ENCODE data around the gene TXN.
A peak's percentile ranks its signal among the peaks of the same experiment; 100 is the strongest.

TXN gene

GRCh38 chr9:110249603-110250002, 6.7 kb downstream of the TXN start:
- no peak for TF ChIP-seq CTCF (conservative IDR thresholded peaks at IDR 0.05; ENCODE audit: low read length)
- H3K4me3 ChIP-seq (ENCODE audit: low read length) = no peak overlapping the region
- no peak for DNase-seq (ENCODE audit: low read depth)

GRCh38 chr9:110248361-110248760, 7.9 kb downstream of the TXN start:
- H3K4me3 ChIP-seq (ENCODE audit: low read length) = no peak overlapping the region
- DNase-seq (ENCODE audit: low read depth) = no peak

DNA sequence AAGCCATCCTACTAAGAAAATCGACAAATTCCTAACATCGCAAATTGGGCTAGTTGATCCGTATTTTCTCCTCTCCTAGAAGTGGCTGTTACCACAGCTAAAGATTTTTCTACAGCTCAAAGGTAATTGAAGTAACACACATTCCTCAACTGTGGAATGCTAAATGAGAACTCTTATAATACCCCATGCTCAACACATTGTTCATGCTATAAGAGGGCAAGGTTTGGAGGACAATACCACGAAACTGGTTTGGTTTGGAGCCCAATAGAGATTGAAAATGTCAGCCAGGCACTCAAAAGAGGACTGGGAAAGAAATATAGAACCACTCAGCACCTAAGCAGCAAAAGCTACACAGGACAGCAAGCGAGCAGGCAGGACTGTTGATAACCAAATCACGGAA, 10.1 kb downstream of the TXN start:
- DNase-seq (ENCODE audit: low read depth) = no peak
- TF ChIP-seq CTCF (conservative IDR thresholded peaks at IDR 0.05; ENCODE audit: low read length) = no peak
- no peak overlapping the region for H3K4me3 ChIP-seq (ENCODE audit: low read length)

More at GRCh38 chr9:110248361-110248760, 7.9 kb downstream of the TXN start:
- no peak for TF ChIP-seq CTCF (conservative IDR thresholded peaks at IDR 0.05; ENCODE audit: low read length)

DNA sequence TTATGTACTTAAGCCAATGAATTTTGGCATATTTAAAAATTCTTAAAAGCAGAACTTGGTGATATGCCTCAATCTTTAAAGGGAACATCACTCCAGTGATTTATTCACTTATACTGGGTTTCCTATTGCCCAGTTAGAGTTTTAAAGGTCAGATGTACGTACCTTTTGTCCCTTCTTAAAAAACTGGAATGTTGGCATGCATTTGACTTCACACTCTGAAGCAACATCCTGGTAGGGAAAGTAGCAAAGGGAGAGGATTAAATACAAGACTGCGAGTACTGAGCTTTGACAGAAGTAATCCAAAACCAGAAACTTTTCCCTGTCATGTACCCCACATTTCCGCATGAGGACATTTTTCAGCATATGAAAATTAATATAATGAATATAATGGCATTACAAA, 11.7 kb downstream of the TXN start:
- H3K4me3 ChIP-seq (ENCODE audit: low read length) = no peak overlapping the region
- DNase-seq (ENCODE audit: low read depth) = no peak

DNA sequence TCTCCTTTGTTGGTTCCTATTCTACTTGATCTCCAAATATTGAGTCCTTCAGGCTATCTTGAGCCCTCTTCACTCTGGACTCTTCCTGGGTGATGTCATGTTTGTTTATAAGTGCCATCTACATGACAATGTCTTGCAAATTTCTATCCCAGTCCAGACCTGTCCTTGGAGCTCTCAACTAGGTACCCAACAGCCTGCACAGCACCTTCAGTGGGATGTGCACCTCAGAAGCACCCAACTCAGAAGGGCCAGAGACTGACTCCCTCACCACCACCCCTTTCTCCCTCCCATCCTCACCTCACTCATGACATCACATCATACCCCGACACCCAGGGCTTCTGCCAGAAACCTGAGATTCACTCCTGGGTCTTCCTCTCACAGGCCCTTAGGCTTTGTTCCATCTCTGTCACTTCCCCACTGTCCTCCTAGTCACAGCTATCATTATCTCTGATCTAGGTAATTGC, 14.4 kb downstream of the TXN start:
- TF ChIP-seq CTCF (conservative IDR thresholded peaks at IDR 0.05; ENCODE audit: low read length) = no peak
- DNase-seq (ENCODE audit: low read depth) = no peak
- H3K4me3 ChIP-seq (ENCODE audit: low read length) = no peak overlapping the region

More for the DNA sequence above, 11.7 kb downstream of the TXN start:
- no peak for TF ChIP-seq CTCF (conservative IDR thresholded peaks at IDR 0.05; ENCODE audit: low read length)

DNA sequence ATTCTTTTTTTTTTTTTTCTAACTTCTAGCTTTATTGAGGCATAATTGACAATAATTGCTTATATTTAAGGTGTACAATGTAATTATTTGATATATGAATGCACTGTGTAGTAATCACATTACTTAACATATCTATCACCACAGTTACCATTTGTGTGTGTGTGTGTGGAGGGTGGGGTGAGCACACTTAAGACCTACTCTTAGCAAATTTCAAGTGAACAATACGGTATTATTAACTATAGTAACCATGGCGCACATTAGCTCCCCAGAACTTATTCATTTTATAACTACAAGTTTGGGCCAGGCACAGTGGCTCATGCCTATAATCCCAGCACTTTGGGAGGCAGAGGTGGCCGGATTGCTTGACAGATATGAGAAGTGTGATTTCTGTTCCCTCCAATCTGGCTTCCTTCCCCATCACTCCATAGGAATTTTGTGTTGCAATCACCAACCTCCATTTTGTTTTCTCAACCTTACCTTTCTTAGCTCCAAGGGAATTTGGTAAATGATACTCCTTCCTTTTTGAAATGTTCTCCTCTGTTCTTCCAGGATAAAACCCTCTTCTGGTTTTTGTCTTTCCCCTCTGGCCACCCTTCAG, 14.9 kb downstream of the TXN start:
- DNase-seq (ENCODE audit: low read depth) = peak; percentile 15
- no peak for TF ChIP-seq CTCF (conservative IDR thresholded peaks at IDR 0.05; ENCODE audit: low read length)

DNA sequence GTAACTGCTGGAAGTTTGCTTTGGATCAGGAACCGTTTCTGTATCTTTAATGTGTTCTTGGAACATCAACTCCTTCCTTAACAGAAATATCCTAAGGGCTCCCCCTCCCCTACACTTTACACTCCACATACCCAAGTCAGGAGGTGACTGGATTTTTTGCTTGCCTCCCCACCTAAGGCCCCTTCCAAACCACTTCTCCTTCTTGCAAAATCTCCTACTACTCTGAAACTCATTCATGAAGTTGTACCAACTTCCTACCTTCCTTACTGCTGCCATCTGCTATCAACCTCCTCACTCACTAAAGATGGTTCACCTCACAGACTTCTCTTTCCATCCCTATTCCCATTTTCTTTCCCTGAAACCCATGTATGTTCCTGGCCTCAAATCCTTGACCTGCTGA, 16.1 kb downstream of the TXN start:
- TF ChIP-seq CTCF (conservative IDR thresholded peaks at IDR 0.05; ENCODE audit: low read length) = no peak
- H3K4me3 ChIP-seq (ENCODE audit: low read length) = no peak overlapping the region
- DNase-seq (ENCODE audit: low read depth) = no peak

More for the DNA sequence above, 14.9 kb downstream of the TXN start:
- H3K4me3 ChIP-seq (ENCODE audit: low read length) = no peak overlapping the region
